Osteoblast (primary cell): ENCODE data around the gene CASP4. TPM values are rescaled to one million over a fixed set of nuclear protein-coding genes. Genes with fewer than 3 reads are reported as not detected.

ENCODE experiments used
- DNase-seq: peaks from one replicate; pipeline ENCODE4 v3.0.0; 2011; ENCODE audit warnings: low spot score, mixed read lengths; ENCODE audit not compliant: insufficient read length; ENCODE audit errors: missing footprints
- H2AFZ ChIP-seq: 2 replicates; pipeline ENCODE4 v1.6.0; 2011; ENCODE audit warnings: mild to moderate bottlenecking, low read length
- H3K27ac ChIP-seq: 2 replicates; pipeline ENCODE4 v1.5.1; 2011; ENCODE audit warnings: mild to moderate bottlenecking, low read depth, low read length, moderate library complexity
- H3K27me3 ChIP-seq: 2 replicates; pipeline ENCODE4 v1.6.0; 2012; ENCODE audit warnings: mild to moderate bottlenecking, control low read depth, inconsistent platforms, low read length, moderate library complexity; ENCODE audit not compliant: insufficient read depth
- H3K36me3 ChIP-seq: 2 replicates; pipeline ENCODE4 v1.5.1; 2011; ENCODE audit warnings: mild to moderate bottlenecking, low read length, control low read depth, moderate library complexity; ENCODE audit not compliant: insufficient read depth
- H3K4me1 ChIP-seq: 2 replicates; pipeline ENCODE4 v1.5.1; 2011; ENCODE audit warnings: mild to moderate bottlenecking, low read length, control low read depth, moderate library complexity; ENCODE audit not compliant: insufficient read depth
- H3K4me2 ChIP-seq: 2 replicates; pipeline ENCODE4 v1.6.0; 2011; ENCODE audit warnings: mild to moderate bottlenecking, low read length; ENCODE audit not compliant: insufficient read depth
- H3K4me3 ChIP-seq: fragments of 200-600 bp; sonication (generic); 3 replicates; pipeline ENCODE4 v1.5.1; 2012; ENCODE audit warnings: mild to moderate bottlenecking, low read length, inconsistent platforms; ENCODE audit not compliant: insufficient read depth
- H3K79me2 ChIP-seq: 2 replicates; pipeline ENCODE4 v1.6.0; 2012; ENCODE audit warnings: mild to moderate bottlenecking, low read length, control low read depth, inconsistent platforms; ENCODE audit not compliant: insufficient read depth
- H3K9me3 ChIP-seq: 2 replicates; pipeline ENCODE4 v1.5.1; 2011; ENCODE audit warnings: low read depth, low read length, control low read depth
- H4K20me1 ChIP-seq: 2 replicates; pipeline ENCODE4 v1.6.0; 2012; ENCODE audit warnings: mild to moderate bottlenecking, low read length, control low read depth; ENCODE audit not compliant: insufficient read depth
- total RNA-seq: library from RNA; depleted of rRNA; stranded (reverse); fragments of >200 nt; gene quantifications from 2 replicates; pipeline ENCODE4 v1.2.3, GENCODE V29; 2012
- TF ChIP-seq, protein P1 (sequence below): IDR thresholded peaks from 2 replicates; pipeline ENCODE4 v1.5.1; 2011; ENCODE audit warnings: mild to moderate bottlenecking, low read depth, low read length, moderate library complexity; ENCODE audit errors: extremely low read depth

The CASP4 gene
- total RNA-seq, 1 donor = 152 TPM

- Histone ChIP-seq H3K4me3 (no peak overlapping the region), H3K9me3 (no peaks in the 10 kb centered on the region), H3K4me1 (no peaks in the 10 kb centered on the region), H3K27me3 (no peaks in the 10 kb centered on the region), H2AFZ (no peak overlapping the region), H3K4me2 (no peak overlapping the region), H3K27ac (no peak overlapping the region), H3K79me2 (no peaks in the 10 kb centered on the region), H4K20me1 (no peaks in the 10 kb centered on the region), H3K36me3 (no peaks in the 10 kb centered on the region)
- TF ChIP-seq, protein P1, sequence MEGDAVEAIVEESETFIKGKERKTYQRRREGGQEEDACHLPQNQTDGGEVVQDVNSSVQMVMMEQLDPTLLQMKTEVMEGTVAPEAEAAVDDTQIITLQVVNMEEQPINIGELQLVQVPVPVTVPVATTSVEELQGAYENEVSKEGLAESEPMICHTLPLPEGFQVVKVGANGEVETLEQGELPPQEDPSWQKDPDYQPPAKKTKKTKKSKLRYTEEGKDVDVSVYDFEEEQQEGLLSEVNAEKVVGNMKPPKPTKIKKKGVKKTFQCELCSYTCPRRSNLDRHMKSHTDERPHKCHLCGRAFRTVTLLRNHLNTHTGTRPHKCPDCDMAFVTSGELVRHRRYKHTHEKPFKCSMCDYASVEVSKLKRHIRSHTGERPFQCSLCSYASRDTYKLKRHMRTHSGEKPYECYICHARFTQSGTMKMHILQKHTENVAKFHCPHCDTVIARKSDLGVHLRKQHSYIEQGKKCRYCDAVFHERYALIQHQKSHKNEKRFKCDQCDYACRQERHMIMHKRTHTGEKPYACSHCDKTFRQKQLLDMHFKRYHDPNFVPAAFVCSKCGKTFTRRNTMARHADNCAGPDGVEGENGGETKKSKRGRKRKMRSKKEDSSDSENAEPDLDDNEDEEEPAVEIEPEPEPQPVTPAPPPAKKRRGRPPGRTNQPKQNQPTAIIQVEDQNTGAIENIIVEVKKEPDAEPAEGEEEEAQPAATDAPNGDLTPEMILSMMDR = no peak
- no peak for DNase-seq
Measured at GRCh38 chr11:104907521-104908185, 60.7 kb downstream of the CASP4 start.

DNA sequence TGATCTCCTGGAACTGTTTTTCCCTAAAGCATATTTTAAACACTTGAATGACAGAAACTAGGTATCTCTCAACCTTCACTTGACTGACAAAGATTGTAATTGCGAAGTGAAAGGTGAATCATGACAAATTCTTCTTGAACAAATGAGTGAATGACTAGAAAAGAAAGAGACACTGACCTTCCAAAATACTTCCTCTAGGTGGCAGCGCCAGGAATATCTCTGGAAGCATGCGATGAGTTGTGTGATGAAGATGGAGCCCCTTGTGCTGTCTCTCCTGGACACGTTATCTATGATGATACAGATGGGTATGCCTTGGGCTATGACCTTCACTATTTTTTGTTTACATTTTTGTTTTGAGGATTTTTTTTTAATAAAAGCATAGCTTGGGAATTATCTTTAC is 63.1 kb downstream of the CASP4 start:
- Histone ChIP-seq H2AFZ (no peak overlapping the region), H3K4me2 (no peak overlapping the region)

GRCh38 chr11:104899226-104899625 is 69.1 kb downstream of the CASP4 start:
- no peaks in the 10 kb centered on the region for H3K79me2 ChIP-seq
- H3K9me3 ChIP-seq = no peaks in the 10 kb centered on the region
- H2AFZ ChIP-seq = no peak overlapping the region
- no peak overlapping the region for H3K4me2 ChIP-seq
- no peaks in the 10 kb centered on the region for H3K27me3 ChIP-seq
- DNase-seq = no peak
- TF ChIP-seq, protein P1 = no peak
- no peaks in the 10 kb centered on the region for H4K20me1 ChIP-seq
- no peaks in the 10 kb centered on the region for H3K4me1 ChIP-seq
- no peak overlapping the region for H3K4me3 ChIP-seq
- no peak overlapping the region for H3K27ac ChIP-seq
- H3K36me3 ChIP-seq = no peaks in the 10 kb centered on the region

More for the DNA sequence above, 63.1 kb downstream of the CASP4 start:
- TF ChIP-seq, protein P1 = peak; percentile 11
- Histone ChIP-seq H3K27ac (no peak overlapping the region), H3K79me2 (no peaks in the 10 kb centered on the region), H3K9me3 (no peaks in the 10 kb centered on the region), H4K20me1 (no peaks in the 10 kb centered on the region), H3K4me3 (no peak overlapping the region), H3K36me3 (no peaks in the 10 kb centered on the region), H3K4me1 (no peaks in the 10 kb centered on the region), H3K27me3 (no peaks in the 10 kb centered on the region)
- DNase-seq = no peak

- H2AFZ ChIP-seq = peak overlapping the region; percentile 78
- peak overlapping the region; percentile 32 for H3K4me3 ChIP-seq
- H3K27me3 ChIP-seq = no peaks in the 10 kb centered on the region
- no peak overlapping the region for H3K27ac ChIP-seq
- H3K4me2 ChIP-seq = peak overlapping the region; percentile 59
- H4K20me1 ChIP-seq = no peaks in the 10 kb centered on the region
- no peaks in the 10 kb centered on the region for H3K9me3 ChIP-seq
- no peaks in the 10 kb centered on the region for H3K79me2 ChIP-seq
- TF ChIP-seq, protein P1 = no peak
- no peaks in the 10 kb centered on the region for H3K36me3 ChIP-seq
- no peaks in the 10 kb centered on the region for H3K4me1 ChIP-seq
- DNase-seq = no peak
Measured at GRCh38 chr11:104898685-104899013, 69.7 kb downstream of the CASP4 start.
